Measurements from ENCODE around the gene LRG1. TPM values are rescaled to one million over a fixed set of nuclear protein-coding genes. Genes with fewer than 3 reads are reported as not detected.

Gene LRG1
- total and polyA plus RNA-seq, 2 of the 13 experiments (the other 11 are each of a cell fraction or from before 2014, with no cell fraction given): 12.0 to 39.3 TPM

- TF ChIP-seq SP1 (IDR thresholded peaks at IDR 0.05): no peak
- 0 out of 2 replicates have a peak, but pooled peaks have one; percentile 16 for TF ChIP-seq SP1 (CRISPR knock-in tag; IDR thresholded peaks at IDR 0.05)
- no peak for TF ChIP-seq HNF4A (CRISPR knock-in tag; IDR thresholded peaks at IDR 0.05)
- TF ChIP-seq ZC3H4 (CRISPR knock-in tag; IDR thresholded peaks at IDR 0.05; ENCODE audit: borderline replicate concordance): 0 out of 2 replicates have a peak, but pooled peaks have one; percentile 33
- peak; percentile 82; the same call in 1 of the 2 replicates for TF ChIP-seq ZNF768 (CRISPR knock-in tag; IDR thresholded peaks at IDR 0.05)
- 0 out of 2 replicates have a peak, but pooled peaks have one; percentile 8 for TF ChIP-seq KDM6A (CRISPR knock-in tag; IDR thresholded peaks at IDR 0.05; ENCODE audit: low read depth)
- TF ChIP-seq SAP130 (CRISPR knock-in tag; IDR thresholded peaks at IDR 0.05; ENCODE audit: low read depth): peak; percentile 64; the same call in 1 of the 2 replicates
- TF ChIP-seq ZFP91 (CRISPR knock-in tag; IDR thresholded peaks at IDR 0.05; ENCODE audit: borderline replicate concordance): peak; percentile 12
- 0 out of 2 replicates have a peak, but pooled peaks have one; percentile 17 for TF ChIP-seq CBX5 (CRISPR knock-in tag; IDR thresholded peaks at IDR 0.05; ENCODE audit: borderline replicate concordance)
- TF ChIP-seq TARDBP (CRISPR knock-in tag; IDR thresholded peaks at IDR 0.05): peak; percentile 60
- TF ChIP-seq ZNF792 (CRISPR knock-in tag; IDR thresholded peaks at IDR 0.05): peak; percentile 40; the same call in 1 of the 2 replicates
- no peak for TF ChIP-seq RORA (CRISPR knock-in tag; IDR thresholded peaks at IDR 0.05)
- TF ChIP-seq ZNF782 (CRISPR knock-in tag; IDR thresholded peaks at IDR 0.05; ENCODE audit: borderline replicate concordance): no peak
- peak; percentile 98 for TF ChIP-seq HNRNPL (IDR thresholded peaks at IDR 0.05; ENCODE audit: low read depth, low read length)
- TF ChIP-seq ZNF724P (CRISPR knock-in tag; IDR thresholded peaks at IDR 0.05; ENCODE audit: borderline replicate concordance): 0 out of 2 replicates have a peak, but pooled peaks have one; percentile 69
- 0 out of 2 replicates have a peak, but pooled peaks have one; percentile 17 for TF ChIP-seq ZNF281 (CRISPR knock-in tag; IDR thresholded peaks at IDR 0.05; ENCODE audit: borderline replicate concordance)
- TF ChIP-seq MEF2D (CRISPR knock-in tag; IDR thresholded peaks at IDR 0.05): 0 out of 2 replicates have a peak, but pooled peaks have one; percentile 34
- 0 out of 2 replicates have a peak, but pooled peaks have one; percentile 5 for TF ChIP-seq ZNF138 (CRISPR knock-in tag; IDR thresholded peaks at IDR 0.05; ENCODE audit: low read depth)
- TF ChIP-seq MAZ (IDR thresholded peaks at IDR 0.05; ENCODE audit: borderline replicate concordance, low read depth, low read length): no peak
- no peak; the same call in 1 of the 2 replicates for TF ChIP-seq MAZ (CRISPR knock-in tag; IDR thresholded peaks at IDR 0.05; ENCODE audit: low read depth)
- peak; percentile 75 for TF ChIP-seq ZMYM3 (CRISPR knock-in tag; IDR thresholded peaks at IDR 0.05)
- TF ChIP-seq GABPB1 (CRISPR knock-in tag; IDR thresholded peaks at IDR 0.05): peak; percentile 75
- TF ChIP-seq HNF4G (IDR thresholded peaks at IDR 0.05; ENCODE audit: borderline replicate concordance, low read depth, low read length): no peak
- peak; percentile 29; the same call in 1 of the 2 replicates for TF ChIP-seq HNF4G (CRISPR knock-in tag; IDR thresholded peaks at IDR 0.05; ENCODE audit: borderline replicate concordance, low read depth)
- TF ChIP-seq RXRA (CRISPR knock-in tag; IDR thresholded peaks at IDR 0.05): no peak
- peak; percentile 52; the same call in 1 of the 2 replicates for TF ChIP-seq NR0B2 (CRISPR knock-in tag; IDR thresholded peaks at IDR 0.05)
Observed at GRCh38 chr19:4582980-4583842, 43.4 kb upstream of the LRG1 start (continued).
